ENCODE results near the gene OMA1.
A peak's percentile ranks its signal among the peaks of the same experiment; 100 is the strongest.
"Not testable (repeated sequence)": the region's sequence is repeated elsewhere in the genome, so short reads cannot be mapped to it uniquely, and the experiment has no call there.

Gene OMA1

DNA sequence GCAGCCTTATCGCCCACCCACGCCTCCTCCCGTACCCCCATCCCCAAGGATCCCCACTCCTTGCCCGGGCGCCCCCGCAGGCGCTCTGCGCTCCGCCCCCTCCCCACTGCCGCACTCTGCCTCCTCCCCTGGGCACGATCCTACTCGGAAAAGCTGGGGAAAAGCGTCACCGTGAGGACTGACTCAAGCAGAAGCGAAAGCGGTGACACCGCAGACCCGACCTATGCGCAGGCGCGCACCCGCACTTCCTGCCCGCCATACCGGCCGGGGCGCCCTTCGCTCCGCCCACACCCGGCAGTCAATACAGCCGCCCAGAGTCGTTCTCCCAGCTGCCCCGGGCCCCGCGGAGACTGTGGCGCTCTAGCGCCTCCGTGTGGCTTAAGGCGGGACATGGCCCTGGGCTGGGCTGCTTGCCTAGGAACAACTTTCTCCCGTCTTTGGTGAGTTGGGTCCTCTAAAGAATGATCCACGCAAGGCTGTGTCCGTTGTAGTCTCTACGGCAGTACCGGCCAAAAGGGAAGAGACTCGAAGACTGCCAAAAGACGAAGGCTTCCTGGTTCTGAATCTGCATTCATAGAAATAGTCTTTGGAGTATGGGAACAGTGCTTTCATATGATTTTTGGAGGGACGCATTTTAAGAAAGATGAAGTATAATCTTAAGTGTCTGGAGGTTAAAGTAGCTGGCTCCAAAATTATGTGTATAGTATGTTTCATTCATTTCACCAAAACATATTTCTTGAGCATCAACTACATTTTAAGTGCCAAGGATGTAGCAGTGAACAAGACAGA is at the start of gene OMA1:
TSS of gene OMA1 (minus strand) at position 207 of the 789 bp plus-strand sequence. CDS start 7,432 bp downstream, outside the sequence.
- DNase-seq: peak; percentile 96

DNA sequence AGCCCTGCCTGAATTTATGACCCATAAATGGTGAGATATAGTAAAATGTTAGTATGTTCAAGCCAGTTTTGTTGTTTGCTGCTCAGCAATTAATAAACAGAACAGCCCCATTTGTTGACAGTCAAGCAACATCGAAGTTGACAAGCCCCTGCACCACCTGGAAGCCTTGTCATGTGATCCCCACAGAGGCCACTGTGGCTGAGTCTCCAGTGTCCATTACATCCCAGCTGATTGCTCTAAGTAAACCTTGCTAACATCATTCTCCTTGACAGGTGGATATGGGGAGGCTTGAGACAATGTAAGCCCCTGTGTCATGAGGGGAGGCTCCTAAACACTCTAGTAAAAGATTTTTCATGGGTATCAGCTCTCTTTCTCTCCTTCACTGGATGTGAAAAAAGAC is 48.0 kb upstream of the OMA1 start:
- DNase-seq: no peak

DNA sequence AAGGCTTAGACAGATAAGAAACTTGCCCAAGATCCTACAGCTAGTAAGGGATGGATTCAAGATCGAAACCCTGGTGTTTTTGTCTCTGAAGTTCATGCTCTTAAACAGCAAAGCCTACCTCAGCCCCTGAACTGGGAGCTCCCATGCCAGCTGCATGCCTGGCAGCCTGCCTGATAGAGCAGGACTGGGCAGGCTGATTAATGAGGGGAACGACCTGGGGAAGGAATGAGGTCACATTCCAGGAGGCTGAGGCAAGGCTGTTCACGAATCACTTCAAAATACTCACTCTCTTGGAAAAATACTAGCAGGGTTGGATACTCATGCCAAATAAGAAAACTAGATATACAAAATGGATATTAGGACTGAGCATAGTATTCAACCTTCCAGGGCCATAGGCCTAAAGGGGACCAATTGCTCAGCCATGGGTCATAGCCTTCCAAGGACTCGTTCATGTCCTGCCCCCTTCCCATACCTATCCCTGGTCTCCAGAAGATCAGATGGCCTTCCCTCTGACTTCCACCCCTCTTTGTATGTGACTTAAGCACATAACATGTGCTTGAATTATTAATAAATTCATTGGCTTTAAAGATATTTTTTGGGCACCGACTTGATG is 46.1 kb upstream of the OMA1 start:
- peak; percentile 94 for DNase-seq

DNA sequence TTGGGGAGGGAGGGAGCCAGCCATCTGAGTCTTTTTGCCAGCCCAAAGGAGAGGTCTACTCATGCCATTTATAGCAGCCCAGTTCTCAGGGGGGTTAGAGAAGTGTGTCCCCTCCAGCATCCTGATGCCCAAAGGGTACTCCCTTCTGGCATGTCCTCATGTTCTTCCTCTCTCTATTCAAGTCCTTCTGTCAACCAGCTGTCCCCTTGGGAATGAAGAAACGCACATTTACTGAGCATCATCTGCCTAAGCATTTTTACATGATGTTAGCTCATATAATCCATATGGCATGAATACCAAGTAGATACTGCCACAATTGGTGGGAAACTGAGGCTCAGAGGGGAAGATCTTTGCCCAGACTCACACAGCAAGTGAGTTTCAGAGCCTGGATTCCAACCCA is 45.3 kb upstream of the OMA1 start:
- DNase-seq: no peak

DNA sequence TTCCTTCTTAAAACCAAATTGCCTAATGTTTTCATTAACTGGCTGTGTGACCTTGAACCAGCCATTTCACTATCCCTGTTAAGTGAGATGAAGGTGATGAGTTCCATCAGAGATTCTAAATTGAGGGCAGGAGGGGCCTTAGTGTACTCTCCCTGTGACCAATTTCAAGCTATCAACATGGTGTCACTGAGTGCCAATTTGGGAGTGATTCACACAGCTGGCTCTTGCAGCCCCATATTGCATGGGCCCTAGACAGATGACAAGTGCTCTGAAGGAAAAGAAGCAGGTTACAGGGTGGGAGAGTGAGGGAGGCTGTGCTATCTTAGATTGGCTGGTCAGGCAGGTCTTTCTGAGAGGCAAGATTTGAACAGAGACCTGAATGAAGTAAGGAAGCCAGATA is 43.5 kb upstream of the OMA1 start:
- DNase-seq: no peak

DNA sequence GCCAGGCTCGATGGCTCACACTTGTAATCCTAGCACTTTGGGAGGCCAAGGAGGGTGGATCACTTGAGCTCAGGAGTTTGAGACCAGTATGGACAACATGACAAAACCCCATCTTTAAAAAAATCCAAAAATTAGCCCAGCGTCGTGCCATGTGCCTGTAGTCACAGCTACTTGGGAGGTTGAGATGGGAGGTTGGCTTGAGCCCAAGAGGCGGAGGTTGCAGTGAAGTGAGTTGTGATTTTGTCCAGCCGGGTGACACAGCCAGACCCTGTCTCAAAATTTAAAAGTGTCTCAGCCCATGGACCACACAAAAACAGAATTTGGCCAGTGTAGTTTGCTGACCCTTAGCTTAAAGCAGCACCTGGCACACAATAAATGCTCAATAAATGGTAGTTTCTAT is 41.9 kb upstream of the OMA1 start:
- DNase-seq: no peak

DNA sequence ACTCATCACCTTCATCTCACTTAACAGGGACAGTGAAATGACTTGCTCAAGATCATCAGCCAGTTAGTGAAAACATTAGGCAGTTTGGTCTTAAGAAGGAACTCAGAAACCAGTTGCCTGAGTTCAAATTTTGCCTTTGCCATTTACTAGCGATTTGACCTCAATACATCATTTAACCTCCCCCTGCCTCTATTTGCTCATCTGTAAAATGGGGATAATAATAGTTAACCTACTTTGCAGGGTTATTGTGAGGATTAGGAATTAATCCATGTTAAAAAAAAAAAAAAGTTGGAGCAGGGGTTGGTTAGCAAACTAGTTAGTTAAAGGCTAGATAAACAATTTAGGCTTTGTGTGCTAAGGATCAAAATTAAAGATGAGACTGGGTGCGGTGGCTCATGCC is 41.1 kb upstream of the OMA1 start:
- no peak for DNase-seq

DNA sequence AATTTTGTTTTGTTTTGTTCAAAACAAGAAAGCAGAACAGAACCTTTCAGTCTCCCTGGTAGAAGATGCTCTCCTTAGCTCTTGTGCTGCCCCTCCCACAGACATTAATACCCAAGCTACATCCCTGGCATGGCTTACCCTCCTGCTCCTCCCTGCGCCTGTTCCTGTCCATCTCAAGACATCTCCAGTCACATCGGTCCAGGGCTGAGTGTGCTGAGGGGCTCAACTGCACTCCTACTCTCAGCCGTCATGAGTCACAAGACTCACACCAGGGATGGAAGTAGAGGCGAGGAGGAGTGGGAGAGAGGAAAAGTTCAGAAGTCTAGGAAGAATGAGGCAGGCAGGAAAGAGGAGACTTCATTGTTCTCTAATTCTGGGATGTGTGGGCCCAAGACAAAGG is 39.7 kb upstream of the OMA1 start:
- DNase-seq: peak; percentile 12

DNA sequence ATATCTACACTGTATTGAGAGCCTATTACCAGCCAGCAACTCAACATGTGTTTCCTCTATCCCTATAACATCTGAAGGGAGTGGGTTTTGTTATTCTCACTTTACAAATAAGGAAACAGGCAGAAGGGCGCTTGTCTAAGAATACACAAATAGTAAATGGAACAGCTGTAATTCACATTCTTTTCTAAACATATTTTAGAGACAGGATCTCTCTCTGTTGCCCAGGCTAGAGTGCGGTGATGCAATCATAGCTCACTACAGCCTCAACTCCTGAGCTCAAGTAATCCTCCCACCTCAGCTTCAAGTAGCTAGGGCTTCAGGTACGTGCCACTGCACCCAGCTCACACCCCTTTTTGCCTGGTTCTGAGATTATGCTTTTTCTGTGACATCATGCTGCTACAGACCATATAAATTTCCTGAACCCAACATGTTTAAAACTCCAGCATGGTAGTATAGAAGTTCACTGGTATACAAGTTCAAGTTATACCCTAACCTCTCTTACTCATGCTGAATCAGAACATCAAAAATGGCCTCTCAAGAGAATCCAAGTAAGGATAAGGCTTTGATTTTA is 39.1 kb upstream of the OMA1 start:
- DNase-seq: peak; percentile 70

DNA sequence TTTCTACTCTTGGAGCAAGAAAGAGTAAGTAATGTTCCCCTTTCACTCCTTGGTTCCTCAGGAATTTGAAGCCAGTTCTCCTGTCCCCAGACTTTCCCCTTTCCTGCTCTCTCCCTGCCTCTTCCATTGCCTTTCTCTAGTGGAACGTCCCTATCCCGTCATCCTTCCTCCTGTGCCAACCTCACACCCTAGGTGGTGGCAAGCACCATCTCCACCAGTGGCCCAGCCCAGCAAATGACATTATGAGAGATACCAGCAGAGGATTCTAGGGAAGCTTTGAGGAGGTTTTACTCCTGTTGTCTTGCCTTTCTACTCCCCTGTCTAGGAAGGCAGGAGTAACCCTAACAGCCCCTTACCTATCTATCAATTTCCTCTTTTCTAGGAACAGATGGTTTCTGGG is 38.6 kb upstream of the OMA1 start:
- peak; percentile 20 for DNase-seq

DNA sequence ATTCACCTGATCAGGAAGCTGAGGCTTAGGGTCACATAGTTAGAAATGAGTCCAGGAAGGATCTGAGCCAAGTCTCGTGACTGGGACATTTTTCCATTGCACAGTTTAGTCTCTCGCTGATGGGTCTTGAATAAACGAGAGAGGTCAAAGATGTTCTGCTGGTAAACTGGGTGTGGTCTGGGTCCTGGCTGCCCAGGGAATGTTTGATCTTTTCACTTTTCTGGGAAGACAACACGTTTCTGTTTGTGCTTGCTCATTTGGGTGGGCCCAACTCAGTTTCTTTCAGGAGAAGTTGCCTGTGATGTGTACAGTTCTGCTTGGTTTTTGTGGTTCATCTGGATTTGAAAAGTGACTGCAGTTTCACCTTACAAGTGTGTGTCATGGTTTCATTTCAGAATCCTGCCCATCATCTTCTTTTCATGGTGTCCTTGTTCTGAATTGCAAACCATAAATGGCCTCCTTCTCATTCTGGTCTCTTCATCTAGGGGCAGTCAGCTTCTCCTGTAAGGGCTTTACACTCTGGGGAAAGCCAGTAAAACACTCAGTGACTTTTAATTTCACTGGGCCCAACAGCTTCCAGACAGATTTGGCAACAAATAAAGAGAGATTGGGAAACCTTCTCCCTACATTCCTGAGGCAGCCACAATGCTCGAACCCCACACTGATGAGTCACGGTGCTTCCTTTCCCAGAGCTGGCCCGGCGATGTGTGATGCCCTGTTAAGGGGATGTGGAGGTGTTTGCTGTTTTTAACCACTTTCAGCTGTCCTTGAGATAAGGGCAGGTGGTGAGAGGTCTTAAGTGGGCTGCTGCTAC is 37.8 kb upstream of the OMA1 start:
- peak; percentile 99 for DNase-seq

DNA sequence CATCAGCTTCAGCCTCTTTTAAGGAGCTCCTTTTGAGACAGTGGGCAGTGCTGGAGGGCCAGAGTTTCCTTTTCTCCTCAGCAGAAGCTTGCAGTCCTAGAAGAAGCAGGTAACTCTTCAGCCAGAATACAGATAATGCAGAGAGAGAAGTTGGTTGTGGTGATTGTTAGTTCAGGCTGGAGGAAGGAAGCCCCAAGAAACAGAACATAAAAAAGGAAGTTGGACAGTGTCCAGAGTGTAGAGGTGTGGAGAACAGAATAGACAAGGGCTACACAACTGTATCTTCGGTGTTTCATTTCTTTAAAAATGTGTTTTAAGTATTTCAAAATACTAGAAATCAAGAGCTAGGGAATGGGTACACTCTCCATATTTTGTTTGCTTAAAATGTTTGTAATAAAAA is 37.0 kb upstream of the OMA1 start:
- no peak for DNase-seq

DNA sequence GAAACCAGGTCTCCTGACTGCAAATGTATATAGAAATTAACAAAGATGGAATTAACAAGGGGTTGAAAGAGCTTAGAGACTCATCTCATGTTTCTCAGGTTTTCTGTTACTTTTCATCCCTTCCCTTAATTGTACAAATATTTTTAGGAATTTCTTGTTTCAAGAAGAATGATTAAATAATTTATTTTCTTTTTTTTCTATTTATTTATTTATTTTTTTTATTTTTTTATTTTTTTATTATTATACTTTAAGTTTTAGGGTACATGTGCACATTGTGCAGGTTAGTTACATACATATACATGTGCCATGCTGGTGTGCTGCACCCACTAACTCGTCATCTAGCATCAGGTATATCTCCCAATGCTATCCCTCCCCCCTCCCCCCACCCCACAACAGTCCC is 35.6 kb upstream of the OMA1 start:
- not testable (repeated sequence) for DNase-seq

DNA sequence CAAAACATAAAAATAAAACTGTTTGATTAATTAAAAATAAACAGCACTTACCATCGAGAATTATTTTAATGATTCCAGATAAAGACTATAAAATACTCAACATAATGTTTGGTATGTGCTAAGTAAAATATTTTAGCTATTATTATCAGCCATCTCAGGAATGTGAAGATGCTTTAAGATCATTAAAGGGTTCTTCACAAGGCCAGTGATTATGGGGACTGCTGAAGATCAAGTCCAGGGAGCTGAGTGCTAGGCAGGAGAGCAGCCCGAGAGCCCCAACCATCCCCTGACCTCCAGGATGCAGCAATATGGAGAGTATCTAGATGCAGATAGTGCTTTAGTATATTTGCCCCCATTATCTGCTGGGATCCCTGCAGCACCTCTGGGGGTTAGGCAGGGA is 35.1 kb upstream of the OMA1 start:
- no peak for DNase-seq

DNA sequence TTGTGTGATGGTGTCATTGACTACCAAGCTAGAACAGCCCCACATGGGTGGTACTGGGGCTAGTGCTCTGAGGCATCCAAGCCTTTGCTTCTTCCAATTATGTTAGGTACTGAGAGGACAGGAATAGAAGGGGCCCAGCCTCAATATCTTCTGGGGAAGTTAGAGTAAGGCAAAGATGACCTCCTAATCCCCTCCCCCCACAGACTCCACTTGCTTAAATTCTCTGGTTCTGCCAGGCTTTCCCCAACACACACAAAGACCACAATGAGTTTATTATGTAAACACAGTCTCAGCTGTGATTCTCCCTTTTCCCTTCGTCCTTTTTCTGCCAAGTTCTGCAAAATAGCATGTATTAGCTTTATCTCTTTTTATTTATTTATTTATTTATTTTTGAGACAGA is 33.7 kb upstream of the OMA1 start:
- DNase-seq: no peak

DNA sequence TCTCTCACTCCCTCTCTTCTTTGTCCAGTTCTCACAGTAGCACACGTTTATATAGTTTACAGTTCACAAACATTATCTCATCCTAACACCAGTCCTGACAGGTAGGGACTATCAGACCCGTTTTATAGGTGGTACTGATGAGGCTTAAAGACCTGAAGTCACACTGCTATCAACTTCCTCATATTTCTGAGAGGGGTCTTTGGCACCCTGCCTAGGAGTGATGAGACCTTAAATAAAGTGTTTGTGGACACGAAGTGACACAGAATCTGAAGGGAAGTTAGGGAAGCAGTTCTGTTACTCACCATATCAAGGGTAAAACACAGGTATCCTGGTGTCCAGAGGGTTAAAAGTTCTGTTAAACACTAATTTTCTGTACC is 31.1 kb upstream of the OMA1 start:
- DNase-seq: no peak

DNA sequence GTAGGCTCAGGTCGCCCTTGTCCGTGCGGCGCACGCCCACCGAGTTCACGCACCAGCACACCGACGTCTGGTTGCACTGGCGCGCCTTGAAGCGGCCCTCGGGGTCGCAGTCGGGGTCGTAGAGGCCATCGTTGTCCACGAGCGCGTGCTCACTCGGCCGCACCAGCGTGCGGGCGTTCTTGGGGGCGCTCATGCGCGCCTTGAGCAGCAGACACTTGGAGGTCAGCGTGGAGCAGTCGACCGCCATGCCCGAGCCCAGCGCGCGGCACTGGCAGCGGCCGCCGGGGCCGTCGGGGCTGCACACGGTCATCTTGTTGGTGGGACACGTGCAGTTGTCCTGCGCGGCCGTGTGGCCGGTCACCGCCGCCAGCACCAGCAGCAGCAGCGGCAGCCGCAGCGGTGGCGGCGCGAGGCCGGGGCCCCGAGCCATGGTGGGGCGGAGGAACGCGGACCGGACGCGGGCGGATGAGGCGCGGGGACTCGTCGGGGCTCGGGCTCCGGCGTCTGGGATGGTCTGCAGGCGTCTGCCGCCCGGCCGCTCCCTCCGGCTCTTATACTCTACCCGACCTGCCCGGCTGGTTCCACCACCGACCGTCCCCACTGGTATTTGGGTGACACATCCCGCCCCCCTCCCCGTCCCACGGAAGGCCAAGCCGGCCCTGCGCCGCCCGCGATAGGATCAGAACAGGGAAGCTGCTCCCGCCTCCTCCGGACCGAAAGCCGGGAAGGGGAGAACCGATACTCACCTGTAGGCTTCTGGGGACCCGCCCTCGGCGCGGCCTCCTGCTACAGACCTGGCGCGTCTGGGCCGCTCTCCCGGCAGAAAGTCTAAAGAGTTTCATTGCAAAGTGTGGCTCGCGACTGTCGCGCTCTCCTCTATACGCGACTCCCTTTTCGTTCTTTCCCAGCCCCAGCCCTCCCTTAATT is 30.5 kb upstream of the OMA1 start, which contains the start of gene TACSTD2:
TSS of gene TACSTD2 (minus strand) at position 526 of the 927 bp plus-strand sequence. CDS start at position 430, 96 bp downstream.
- DNase-seq: no peak

DNA sequence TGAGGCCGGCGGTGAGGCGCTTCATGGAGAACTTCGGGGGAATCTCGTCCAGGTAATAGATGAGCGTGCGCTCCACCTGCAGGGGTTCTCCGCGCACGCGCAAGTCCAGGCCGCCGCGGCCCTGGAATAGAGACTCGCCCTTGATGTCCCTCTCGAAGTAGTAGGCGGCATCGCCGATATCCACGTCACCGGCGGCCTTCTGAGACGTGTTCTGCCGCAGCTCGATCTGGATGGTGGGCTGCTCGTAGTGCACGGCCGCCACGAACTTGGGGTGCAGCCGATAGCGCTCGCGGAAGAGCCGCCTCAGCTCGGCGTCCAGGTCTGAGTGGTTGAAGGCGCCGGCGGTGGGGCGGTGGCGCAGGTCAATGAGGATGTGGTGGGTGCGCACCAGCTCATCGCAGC is 29.8 kb upstream of the OMA1 start:
- no peak for DNase-seq

DNA sequence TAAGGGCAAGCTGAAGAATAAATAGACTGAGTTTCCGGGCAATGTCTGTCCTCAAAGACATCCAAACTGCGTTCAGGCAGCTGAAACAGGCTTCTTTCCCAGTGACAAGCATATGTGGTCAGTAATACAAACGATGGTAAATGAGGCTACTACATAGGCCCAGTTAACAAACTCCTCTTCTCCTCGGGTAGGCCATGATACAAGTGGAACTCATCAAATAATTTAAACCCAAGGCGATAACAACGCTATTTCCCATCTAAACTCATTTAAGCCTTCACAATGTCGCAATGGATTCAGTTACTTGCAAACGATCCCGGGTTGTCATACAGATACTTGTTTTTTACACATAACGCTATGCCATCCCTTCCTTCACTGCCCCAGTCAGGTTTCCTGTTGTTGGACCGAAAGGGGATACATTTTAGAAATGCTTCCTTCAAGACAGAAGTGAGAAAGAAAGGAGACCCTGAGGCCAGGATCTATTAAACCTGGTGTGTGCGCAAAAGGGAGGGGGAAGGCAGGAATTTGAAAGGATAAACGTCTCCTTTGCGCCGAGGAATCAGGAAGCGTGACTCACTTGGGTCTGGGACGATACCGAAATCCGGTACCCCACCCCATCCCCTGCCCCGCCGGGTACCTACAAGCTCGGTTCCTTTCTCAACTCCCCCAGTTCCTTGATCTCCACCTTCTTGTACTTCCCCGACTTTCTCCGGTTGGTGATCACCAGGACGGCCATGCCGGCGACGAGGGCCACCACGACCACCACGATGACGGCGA is 29.2 kb upstream of the OMA1 start:
- no peak for DNase-seq

DNA sequence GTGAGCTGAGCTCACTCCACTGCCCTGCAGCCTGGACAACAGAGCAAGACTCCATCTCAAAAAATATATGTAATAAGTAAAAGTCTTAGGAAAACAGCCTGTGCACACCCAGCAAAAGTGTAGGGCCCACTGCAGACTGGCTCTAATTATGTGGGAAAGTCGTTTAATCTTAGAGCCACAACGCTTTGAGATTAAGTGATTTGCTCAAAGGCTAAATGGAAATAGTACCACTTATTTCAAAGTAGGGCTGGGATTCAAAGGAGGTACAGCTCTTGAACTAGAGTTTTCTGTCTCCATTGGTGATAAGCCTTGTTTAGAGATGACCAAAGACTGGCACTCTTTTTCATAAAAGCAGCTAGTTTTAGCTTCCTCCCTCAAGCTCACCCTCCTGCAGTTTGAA is 28.3 kb upstream of the OMA1 start:
- DNase-seq: no peak

Measured in HCEC 1CT (cell line).